ENCODE data around the gene LRRFIP1. TPM values are rescaled to one million over a fixed set of nuclear protein-coding genes. Genes with fewer than 3 reads are reported as not detected.
A peak's percentile ranks its signal among the peaks of the same experiment; 100 is the strongest.

LRRFIP1 gene
- total RNA-seq, 4 donors from 2014 or later = 51.5 to 95.4 (median 65.6) TPM

DNA sequence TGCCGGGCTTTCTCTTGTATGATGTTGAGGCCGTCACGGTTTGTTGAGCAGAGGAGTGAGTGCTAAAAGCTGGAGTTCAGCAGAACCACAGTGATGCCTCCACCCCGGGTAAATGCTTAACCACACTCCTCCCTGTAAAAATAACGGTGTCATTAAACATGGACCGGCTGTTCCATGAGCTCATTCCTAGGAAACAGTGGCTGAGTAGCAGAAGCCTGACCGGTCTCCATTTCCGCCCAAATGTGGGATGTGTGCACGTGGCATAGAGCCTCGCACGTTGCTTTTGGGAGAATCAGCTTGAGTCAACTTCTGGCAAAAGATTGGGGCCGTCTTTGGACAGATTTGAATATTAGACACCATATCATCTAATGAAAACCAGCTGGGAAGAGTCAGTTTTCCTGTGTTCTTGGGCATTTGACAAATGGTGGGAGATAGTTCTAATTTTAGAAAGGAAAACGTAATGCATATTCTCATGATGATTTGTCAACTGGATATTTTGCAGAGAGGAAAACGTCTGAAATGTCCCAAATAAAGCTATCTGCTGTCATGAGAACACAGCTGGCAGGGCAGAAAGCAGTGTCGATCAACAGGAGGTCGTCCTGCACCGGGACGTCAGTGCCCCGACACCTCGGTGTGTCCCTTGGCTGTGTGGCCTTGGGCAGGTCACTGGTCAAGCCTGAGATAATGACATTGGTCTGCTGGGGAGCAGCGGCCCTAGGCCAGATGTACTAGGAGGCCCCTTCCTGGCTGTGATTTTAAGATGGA, 42.4 kb downstream of the LRRFIP1 start:
- H3K27ac ChIP-seq = peak overlapping the region in 3 of 4 donors; percentile 37 to 66 (median 42)
- H3K27me3 ChIP-seq = peaks cover 0 to 9% of the 10 kb centered on the region in 2 donors
- no peaks in the 10 kb centered on the region for H3K36me3 ChIP-seq
- no peak overlapping the region for H3K4me3 ChIP-seq
- H3K4me1 ChIP-seq = peaks cover 0 to 34% (median 11%) of the 10 kb centered on the region in 4 donors
- peak in 1 of 2 donors; percentile 75 for DNase-seq (ENCODE audit: low spot score in 2 of 2)
- TF ChIP-seq, protein P1, sequence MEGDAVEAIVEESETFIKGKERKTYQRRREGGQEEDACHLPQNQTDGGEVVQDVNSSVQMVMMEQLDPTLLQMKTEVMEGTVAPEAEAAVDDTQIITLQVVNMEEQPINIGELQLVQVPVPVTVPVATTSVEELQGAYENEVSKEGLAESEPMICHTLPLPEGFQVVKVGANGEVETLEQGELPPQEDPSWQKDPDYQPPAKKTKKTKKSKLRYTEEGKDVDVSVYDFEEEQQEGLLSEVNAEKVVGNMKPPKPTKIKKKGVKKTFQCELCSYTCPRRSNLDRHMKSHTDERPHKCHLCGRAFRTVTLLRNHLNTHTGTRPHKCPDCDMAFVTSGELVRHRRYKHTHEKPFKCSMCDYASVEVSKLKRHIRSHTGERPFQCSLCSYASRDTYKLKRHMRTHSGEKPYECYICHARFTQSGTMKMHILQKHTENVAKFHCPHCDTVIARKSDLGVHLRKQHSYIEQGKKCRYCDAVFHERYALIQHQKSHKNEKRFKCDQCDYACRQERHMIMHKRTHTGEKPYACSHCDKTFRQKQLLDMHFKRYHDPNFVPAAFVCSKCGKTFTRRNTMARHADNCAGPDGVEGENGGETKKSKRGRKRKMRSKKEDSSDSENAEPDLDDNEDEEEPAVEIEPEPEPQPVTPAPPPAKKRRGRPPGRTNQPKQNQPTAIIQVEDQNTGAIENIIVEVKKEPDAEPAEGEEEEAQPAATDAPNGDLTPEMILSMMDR (IDR thresholded peaks at IDR 0.05) = no peak
- peak in 1 of 2 donors; percentile 68 for TF ChIP-seq EP300 (IDR thresholded peaks at IDR 0.05)
- no peaks in the 10 kb centered on the region for H3K9me3 ChIP-seq
- WGBS, 2 donors = 46 to 52% methylated on average over 21 of the region's 21 CpGs

DNA sequence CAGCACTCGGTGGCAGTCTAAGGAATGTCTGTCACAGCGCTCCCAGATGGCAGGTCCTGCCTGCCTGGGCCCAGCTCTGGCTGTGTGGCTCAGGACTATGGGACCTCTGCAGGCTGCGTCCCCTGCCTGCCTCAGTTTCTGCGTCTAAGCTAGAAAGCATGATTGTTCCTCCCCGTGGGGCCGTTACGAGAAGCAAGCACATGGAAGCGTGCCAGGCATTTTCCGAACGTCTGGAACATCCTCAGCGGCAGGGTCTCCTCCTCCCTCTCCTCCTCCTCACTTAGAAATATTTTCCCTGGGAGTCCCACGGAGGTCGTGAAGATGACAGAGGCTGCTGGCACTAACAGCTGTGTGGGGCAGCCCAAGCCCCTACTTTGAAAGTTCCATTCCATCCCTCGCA, 43.3 kb downstream of the LRRFIP1 start:
- peaks cover 0 to 42% (median 14%) of the 10 kb centered on the region in 4 donors for H3K4me1 ChIP-seq
- DNase-seq (ENCODE audit: low spot score in 2 of 2) = no peak

DNA sequence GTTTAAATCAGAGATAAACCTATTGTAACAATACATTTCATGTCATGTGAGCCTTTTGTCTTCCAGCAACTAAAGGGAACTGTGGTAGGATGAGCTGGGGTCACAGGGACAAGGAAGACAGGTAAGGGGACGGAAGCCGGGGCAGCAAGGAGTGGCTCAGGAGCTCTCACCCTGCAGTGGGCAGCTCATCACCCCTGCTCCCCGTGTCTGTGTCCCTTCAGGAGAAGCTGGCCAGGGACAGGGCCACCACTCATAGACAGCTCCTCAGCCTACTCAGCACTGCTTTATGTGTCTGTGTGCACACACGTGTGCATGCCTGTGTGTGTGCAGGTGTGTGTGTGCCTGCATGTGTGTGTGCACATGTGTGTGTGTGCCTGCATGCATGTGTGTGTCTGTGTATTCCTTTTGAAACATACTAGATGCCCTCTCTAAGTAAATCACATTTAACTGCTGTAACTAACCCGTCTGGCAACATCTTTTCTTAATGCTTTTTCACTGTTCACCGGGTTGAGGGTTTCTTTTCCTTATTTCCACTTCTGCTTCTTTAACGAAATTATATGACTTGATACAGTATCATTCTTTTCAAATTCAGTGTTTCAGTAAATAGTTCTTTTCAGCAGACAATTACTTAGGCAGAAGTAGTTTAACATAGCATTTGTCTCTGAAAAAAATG, 44.2 kb downstream of the LRRFIP1 start:
- H3K27ac ChIP-seq = peak overlapping the region in 2 of 4 donors; percentile 29 to 66
- peaks cover 0 to 51% (median 14%) of the 10 kb centered on the region in 4 donors for H3K4me1 ChIP-seq
- no peak overlapping the region for H3K4me3 ChIP-seq
- H3K36me3 ChIP-seq = no peaks in the 10 kb centered on the region
- 81 to 85% methylated on average over 7 of the region's 7 CpGs for WGBS, 2 donors
- TF ChIP-seq POLR2A (IDR thresholded peaks at IDR 0.05) = no peak
- H3K9me3 ChIP-seq = no peaks in the 10 kb centered on the region
- DNase-seq (ENCODE audit: low spot score in 2 of 2) = no peak
- peaks cover 0 to 9% of the 10 kb centered on the region in 2 donors for H3K27me3 ChIP-seq

More for the DNA sequence above, 43.3 kb downstream of the LRRFIP1 start:
- Histone ChIP-seq H3K9me3 (no peaks in the 10 kb centered on the region), H3K36me3 (no peaks in the 10 kb centered on the region), H3K27me3 (peaks cover 0 to 9% of the 10 kb centered on the region in 2 donors), H3K4me3 (no peak overlapping the region), H3K27ac (peak overlapping the region in 2 of 4 donors; percentile 37 to 66)
- TF ChIP-seq, protein P1 (IDR thresholded peaks at IDR 0.05) = no peak
- TF ChIP-seq POLR2A (IDR thresholded peaks at IDR 0.05) (no peak), EP300 (IDR thresholded peaks at IDR 0.05) (no peak)
- WGBS, 2 donors = 51 to 59% methylated on average over 10 to 14 of the region's 14 CpGs

DNA sequence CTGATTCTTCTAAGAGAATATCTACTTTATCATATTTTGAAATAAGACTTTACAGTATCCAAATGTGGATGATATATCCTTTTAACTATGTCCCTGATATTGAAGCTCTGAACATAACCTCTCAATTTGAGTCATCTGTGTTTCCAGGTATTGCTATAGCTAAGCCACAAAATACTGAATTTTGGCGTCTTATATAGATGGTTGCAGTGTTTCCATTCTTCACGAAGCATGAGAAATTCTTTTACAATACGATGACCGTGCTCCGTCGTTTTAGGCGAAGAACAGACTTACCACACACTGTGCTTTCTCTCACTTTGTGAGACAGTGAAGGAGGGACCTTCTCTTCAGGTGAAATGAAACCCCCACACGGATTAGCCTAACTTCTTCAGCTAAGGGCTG, 45.3 kb downstream of the LRRFIP1 start:
- Histone ChIP-seq H3K4me3 (no peak overlapping the region), H3K36me3 (no peaks in the 10 kb centered on the region), H3K4me1 (peaks cover 0 to 61% (median 16%) of the 10 kb centered on the region in 4 donors), H3K9me3 (no peaks in the 10 kb centered on the region), H3K27me3 (peaks cover 0 to 9% of the 10 kb centered on the region in 2 donors), H3K27ac (peak overlapping the region in 2 of 4 donors; percentile 81 to 85)
- TF ChIP-seq, protein P1 (IDR thresholded peaks at IDR 0.05) = no peak
- TF ChIP-seq EP300 (IDR thresholded peaks at IDR 0.05) (no peak), POLR2A (IDR thresholded peaks at IDR 0.05) (no peak)
- 74 to 79% methylated on average over 8 of the region's 8 CpGs for WGBS, 2 donors
- no peak for DNase-seq (ENCODE audit: low spot score in 2 of 2)

DNA sequence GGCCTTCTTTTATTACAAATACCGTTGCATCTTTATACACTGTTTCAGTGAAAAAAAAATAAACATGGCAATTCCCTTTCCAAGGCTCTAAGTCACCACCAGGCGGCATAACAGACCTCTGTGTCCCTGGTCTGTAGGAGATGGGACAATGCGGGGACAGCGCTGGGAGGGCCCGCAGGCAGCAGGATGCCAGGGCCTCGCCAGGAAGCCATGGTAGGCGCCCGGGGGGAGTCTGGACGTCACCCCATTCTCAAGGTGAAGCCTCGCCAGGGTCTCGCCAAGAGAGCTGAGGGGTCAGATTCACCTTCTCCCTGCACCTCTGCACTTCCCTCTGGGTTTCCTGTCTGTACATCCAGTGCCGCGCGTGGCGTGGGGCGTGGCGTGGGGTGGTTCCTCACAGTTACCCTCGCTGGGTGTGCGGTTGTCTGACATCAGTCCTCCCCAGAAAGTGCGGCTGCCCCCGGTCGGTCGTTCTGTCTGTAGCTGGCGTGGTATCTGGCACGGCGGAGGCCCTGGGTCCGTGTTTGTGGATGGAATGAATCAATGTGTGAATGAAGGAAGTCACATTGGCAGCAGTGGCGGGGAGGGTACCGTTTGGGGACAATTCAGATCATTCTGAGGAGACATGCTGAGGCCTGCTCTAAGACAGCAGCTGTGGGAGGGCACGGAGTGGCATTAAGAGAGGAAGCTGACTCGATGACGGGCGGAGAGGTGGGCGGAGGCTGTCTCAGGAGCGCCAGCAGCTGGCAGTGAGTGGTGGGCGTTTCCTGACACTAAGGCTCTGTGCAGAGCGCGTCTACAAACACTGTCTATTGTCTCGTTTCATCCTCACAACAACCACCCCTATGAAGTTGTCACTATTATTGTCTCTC, 46.0 kb downstream of the LRRFIP1 start:
- H3K9me3 ChIP-seq = no peaks in the 10 kb centered on the region
- peaks cover 0 to 9% of the 10 kb centered on the region in 2 donors for H3K27me3 ChIP-seq
- DNase-seq (ENCODE audit: low spot score in 2 of 2) = peak in 1 of 2 donors; percentile 55
- no peaks in the 10 kb centered on the region for H3K36me3 ChIP-seq
- peaks cover 0 to 65% (median 17%) of the 10 kb centered on the region in 4 donors for H3K4me1 ChIP-seq
- H3K4me3 ChIP-seq = peak overlapping the region in 3 of 4 donors; percentile 26 to 42 (median 34)
- TF ChIP-seq, protein P1 (IDR thresholded peaks at IDR 0.05) = peak; percentile 50 to 87 (median 70)
- TF ChIP-seq POLR2A (IDR thresholded peaks at IDR 0.05) (peak in 1 of 2 donors; percentile 12), EP300 (IDR thresholded peaks at IDR 0.05) (no peak)
- peak overlapping the region in 3 of 4 donors; percentile 57 to 85 (median 81) for H3K27ac ChIP-seq
- WGBS, 2 donors = 46 to 51% methylated on average over 34 to 39 of the region's 39 CpGs
